ENCODE measurements around the gene CCR1. TPM values are rescaled to one million over a fixed set of nuclear protein-coding genes. Genes with fewer than 3 reads are reported as not detected.

CCR1 gene
- polyA plus RNA-seq, 1 donor from 2014 or later = not detected

- Histone ChIP-seq H4K20me1 (ENCODE audit: insufficient read depth) (no peaks in the 10 kb centered on the region), H3F3A (ENCODE audit: insufficient read depth, low read length, poor library complexity, severe bottlenecking) (no peaks in the 10 kb centered on the region), H3K79me2 (replicated peaks; ENCODE audit: insufficient read depth, low read length) (no peaks in the 10 kb centered on the region), H2AFZ (ENCODE audit: low read depth, low read length) (no peak overlapping the region), H3K4me2 (ENCODE audit: low read length) (no peak overlapping the region), H3K36me3 (ENCODE audit: insufficient read depth, low read length) (no peaks in the 10 kb centered on the region), H3K27ac (ENCODE audit: low read length) (no peak overlapping the region), H3K4me3 (ENCODE audit: low read length) (no peak overlapping the region), H3K9me3 (ENCODE audit: low read length) (no peaks in the 10 kb centered on the region), H3K9ac (ENCODE audit: low read length) (no peak overlapping the region), H3K27me3 (ENCODE audit: insufficient read depth, low read depth, low read length) (no peaks in the 10 kb centered on the region), H3K9me2 (ENCODE audit: insufficient read depth, low read length) (no peaks in the 10 kb centered on the region)
- TF ChIP-seq EZH2 (IDR thresholded peaks at IDR 0.05; ENCODE audit: borderline replicate concordance, insufficient read depth, low read length, poor library complexity, severe bottlenecking) (no peak), EP300 (conservative IDR thresholded peaks at IDR 0.05; ENCODE audit: poor library complexity, severe bottlenecking) (no peak), MXI1 (conservative IDR thresholded peaks at IDR 0.05; ENCODE audit: poor library complexity, severe bottlenecking) (no peak), TAF1 (IDR thresholded peaks at IDR 0.05; ENCODE audit: low read depth) (no peak)
- TF ChIP-seq, protein P1, sequence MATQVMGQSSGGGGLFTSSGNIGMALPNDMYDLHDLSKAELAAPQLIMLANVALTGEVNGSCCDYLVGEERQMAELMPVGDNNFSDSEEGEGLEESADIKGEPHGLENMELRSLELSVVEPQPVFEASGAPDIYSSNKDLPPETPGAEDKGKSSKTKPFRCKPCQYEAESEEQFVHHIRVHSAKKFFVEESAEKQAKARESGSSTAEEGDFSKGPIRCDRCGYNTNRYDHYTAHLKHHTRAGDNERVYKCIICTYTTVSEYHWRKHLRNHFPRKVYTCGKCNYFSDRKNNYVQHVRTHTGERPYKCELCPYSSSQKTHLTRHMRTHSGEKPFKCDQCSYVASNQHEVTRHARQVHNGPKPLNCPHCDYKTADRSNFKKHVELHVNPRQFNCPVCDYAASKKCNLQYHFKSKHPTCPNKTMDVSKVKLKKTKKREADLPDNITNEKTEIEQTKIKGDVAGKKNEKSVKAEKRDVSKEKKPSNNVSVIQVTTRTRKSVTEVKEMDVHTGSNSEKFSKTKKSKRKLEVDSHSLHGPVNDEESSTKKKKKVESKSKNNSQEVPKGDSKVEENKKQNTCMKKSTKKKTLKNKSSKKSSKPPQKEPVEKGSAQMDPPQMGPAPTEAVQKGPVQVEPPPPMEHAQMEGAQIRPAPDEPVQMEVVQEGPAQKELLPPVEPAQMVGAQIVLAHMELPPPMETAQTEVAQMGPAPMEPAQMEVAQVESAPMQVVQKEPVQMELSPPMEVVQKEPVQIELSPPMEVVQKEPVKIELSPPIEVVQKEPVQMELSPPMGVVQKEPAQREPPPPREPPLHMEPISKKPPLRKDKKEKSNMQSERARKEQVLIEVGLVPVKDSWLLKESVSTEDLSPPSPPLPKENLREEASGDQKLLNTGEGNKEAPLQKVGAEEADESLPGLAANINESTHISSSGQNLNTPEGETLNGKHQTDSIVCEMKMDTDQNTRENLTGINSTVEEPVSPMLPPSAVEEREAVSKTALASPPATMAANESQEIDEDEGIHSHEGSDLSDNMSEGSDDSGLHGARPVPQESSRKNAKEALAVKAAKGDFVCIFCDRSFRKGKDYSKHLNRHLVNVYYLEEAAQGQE (IDR thresholded peaks at IDR 0.05; ENCODE audit: borderline replicate concordance) = no peak
Observed at GRCh38 chr3:46206282-46207015, 1.7 kb downstream of the CCR1 start.

GRCh38 chr3:46205286-46205960 lies 2.7 kb downstream of the CCR1 start:
- Histone ChIP-seq H3K9me3 (ENCODE audit: low read length) (no peaks in the 10 kb centered on the region), H3K27me3 (ENCODE audit: insufficient read depth, low read depth, low read length) (no peaks in the 10 kb centered on the region), H2AFZ (ENCODE audit: low read depth, low read length) (no peak overlapping the region), H3K4me3 (ENCODE audit: low read length) (no peak overlapping the region), H4K20me1 (ENCODE audit: insufficient read depth) (no peaks in the 10 kb centered on the region), H3K36me3 (ENCODE audit: insufficient read depth, low read length) (no peaks in the 10 kb centered on the region), H3K9ac (ENCODE audit: low read length) (no peak overlapping the region), H3F3A (ENCODE audit: insufficient read depth, low read length, poor library complexity, severe bottlenecking) (no peaks in the 10 kb centered on the region), H3K4me2 (ENCODE audit: low read length) (no peak overlapping the region), H3K27ac (ENCODE audit: low read length) (no peak overlapping the region), H3K79me2 (replicated peaks; ENCODE audit: insufficient read depth, low read length) (no peaks in the 10 kb centered on the region), H3K9me2 (ENCODE audit: insufficient read depth, low read length) (no peaks in the 10 kb centered on the region)
- TF ChIP-seq MXI1 (conservative IDR thresholded peaks at IDR 0.05; ENCODE audit: poor library complexity, severe bottlenecking) = no peak
- no peak for TF ChIP-seq EP300 (conservative IDR thresholded peaks at IDR 0.05; ENCODE audit: poor library complexity, severe bottlenecking)
- no peak for TF ChIP-seq TAF1 (IDR thresholded peaks at IDR 0.05; ENCODE audit: low read depth)
- TF ChIP-seq, protein P1 (IDR thresholded peaks at IDR 0.05; ENCODE audit: borderline replicate concordance) = no peak
- TF ChIP-seq EZH2 (IDR thresholded peaks at IDR 0.05; ENCODE audit: borderline replicate concordance, insufficient read depth, low read length, poor library complexity, severe bottlenecking) = no peak
- no peak for TF ChIP-seq SMC3 (conservative IDR thresholded peaks at IDR 0.05; ENCODE audit: poor library complexity)
- no peak for TF ChIP-seq RAD21 (conservative IDR thresholded peaks at IDR 0.05)
- TF ChIP-seq, protein P2, sequence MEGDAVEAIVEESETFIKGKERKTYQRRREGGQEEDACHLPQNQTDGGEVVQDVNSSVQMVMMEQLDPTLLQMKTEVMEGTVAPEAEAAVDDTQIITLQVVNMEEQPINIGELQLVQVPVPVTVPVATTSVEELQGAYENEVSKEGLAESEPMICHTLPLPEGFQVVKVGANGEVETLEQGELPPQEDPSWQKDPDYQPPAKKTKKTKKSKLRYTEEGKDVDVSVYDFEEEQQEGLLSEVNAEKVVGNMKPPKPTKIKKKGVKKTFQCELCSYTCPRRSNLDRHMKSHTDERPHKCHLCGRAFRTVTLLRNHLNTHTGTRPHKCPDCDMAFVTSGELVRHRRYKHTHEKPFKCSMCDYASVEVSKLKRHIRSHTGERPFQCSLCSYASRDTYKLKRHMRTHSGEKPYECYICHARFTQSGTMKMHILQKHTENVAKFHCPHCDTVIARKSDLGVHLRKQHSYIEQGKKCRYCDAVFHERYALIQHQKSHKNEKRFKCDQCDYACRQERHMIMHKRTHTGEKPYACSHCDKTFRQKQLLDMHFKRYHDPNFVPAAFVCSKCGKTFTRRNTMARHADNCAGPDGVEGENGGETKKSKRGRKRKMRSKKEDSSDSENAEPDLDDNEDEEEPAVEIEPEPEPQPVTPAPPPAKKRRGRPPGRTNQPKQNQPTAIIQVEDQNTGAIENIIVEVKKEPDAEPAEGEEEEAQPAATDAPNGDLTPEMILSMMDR (IDR thresholded peaks at IDR 0.05; ENCODE audit: poor library complexity, severe bottlenecking) = no peak
- TF ChIP-seq POLR2AphosphoS5 (IDR thresholded peaks at IDR 0.05) = no peak
